Measurements from ENCODE around the gene CACNA1A.
"Not testable (repeated sequence)": the region's sequence is repeated elsewhere in the genome, so short reads cannot be mapped to it uniquely, and the experiment has no call there.

Gene CACNA1A

GRCh38 chr19:13256918-13257317 is 249.4 kb downstream of the CACNA1A start:
- no peak overlapping the region for H3K4me3 ChIP-seq (replicated peaks; ENCODE audit: low read depth, low read length)
- DNase-seq (ENCODE audit: low read depth), result no peak
- no peak for TF ChIP-seq CTCF (IDR thresholded peaks at IDR 0.05; ENCODE audit: low read length, missing control alignments)

DNA sequence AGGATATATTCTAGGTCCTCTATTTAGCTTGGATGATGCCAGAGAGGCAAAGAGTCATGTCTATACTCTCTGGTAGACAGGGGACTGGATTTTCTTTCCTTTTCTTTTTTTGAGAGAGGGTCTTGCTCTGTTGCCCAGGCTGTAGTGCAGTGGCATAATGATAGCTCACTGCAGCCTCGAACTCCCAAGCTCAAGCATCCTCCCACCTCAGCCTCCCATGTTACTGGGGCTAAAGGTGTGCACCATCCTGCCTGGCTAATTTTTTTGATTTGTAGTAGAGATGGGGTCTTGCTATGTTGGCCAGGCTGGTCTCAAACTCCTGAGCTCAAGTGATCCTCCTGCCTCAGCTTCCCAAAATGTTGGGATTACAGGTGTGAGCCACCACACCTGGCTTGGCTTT is 249.9 kb downstream of the CACNA1A start:
- DNase-seq (ENCODE audit: low read depth); H3K4me3 ChIP-seq (replicated peaks; ENCODE audit: low read depth, low read length): not testable (repeated sequence)

GRCh38 chr19:13255719-13256059 is 250.6 kb downstream of the CACNA1A start:
- no peak overlapping the region for H3K4me3 ChIP-seq (replicated peaks; ENCODE audit: low read depth, low read length)
- no peak for TF ChIP-seq CTCF (IDR thresholded peaks at IDR 0.05; ENCODE audit: low read length, missing control alignments)
- no peak for DNase-seq (ENCODE audit: low read depth)

DNA sequence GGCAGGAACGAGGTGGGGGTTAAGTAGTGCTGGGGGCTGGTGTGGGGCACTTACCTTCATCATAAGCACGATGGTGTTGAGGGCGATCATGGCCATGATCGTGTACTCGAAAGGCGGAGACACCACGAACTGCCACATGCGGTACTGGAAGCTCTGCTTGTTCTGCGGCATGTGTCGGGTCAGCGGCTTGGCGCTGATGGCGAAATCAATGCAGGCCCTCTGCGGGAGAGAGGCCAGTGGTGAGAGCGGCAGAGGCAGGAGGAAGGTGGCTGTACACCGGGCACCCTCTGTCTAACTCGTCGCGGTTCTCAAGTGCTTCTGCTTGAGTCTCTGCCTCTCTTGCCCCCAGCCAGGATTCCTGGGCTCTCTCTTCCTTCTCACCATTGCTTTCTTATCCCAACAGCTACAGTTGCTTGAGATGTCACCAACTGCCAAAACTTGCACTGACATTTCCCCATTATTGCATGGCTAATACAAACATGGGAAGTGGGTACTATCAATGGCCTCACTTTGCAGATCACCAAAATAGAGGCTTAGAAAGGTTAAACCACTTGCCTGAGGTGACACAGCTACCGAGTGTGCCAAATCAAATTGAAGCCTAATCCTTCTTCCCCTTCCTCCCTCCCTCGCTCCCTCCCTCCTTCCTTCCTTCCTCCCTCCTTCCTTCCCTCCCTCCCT is 251.1 kb downstream of the CACNA1A start:
- no peak for TF ChIP-seq CTCF (IDR thresholded peaks at IDR 0.05; ENCODE audit: low read length, missing control alignments)
- no peak overlapping the region for H3K4me3 ChIP-seq (replicated peaks; ENCODE audit: low read depth, low read length)

DNA sequence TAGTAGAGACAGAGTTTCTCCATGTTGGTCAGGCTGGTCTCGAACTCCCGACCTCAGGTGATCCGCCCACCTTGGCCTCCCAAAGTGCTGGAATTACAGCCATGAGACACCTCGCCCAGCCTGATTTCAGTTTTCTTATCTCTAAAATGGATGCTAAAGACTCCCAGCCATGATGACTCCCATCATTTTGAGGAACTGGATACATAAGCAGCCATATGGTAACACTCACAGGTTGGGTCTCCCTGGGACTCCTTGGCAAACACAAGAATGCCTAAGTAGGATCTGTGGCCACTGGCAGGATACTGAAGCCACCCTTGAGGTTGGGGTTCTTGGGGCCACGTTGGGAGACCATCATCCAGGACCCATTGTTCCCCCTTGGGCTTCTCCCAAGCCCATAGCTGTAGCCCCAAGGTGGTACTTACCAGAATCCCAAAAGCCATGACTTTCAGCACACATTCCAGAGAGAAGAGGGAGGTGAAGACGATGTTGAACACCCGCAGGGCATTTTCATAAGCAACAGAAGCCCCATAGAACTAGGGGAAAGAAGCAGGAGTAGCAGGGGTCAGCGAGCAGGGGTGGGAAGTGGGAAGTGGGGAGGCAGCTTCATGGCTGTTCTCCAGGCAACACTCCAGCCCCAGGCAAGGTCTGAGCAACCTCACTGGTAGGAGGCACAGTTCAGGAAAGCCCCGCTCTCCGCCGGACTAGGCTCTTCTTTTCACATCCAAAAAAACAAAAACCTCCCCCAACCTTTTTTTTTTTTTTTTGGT is 253.5 kb downstream of the CACNA1A start:
- DNase-seq (ENCODE audit: low read depth), result no peak
- H3K4me3 ChIP-seq (replicated peaks; ENCODE audit: low read depth, low read length), result no peak overlapping the region
- no peak for TF ChIP-seq CTCF (IDR thresholded peaks at IDR 0.05; ENCODE audit: low read length, missing control alignments)

More for the DNA sequence above, 251.1 kb downstream of the CACNA1A start:
- DNase-seq (ENCODE audit: low read depth), result no peak

DNA sequence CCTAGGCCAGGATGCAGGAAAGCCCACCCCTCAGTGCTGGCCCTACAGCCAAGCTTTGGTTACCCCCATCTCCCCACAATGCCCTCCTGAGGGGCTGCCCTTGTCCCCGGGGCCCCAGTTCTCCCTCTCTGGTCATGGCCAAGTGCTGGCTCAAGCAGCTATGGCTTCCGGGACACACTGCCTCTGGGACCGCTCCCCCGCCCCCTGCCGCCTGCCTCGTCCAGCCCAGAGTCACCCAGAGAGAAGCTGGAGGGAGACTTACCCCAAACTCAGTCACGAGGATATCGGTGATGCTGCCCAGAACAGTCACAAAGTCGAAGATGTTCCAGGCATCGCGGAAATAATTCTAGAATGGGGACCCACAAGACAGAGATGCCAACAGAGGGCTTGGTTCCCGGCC is 261.4 kb downstream of the CACNA1A start:
- no peak for DNase-seq (ENCODE audit: low read depth)
- TF ChIP-seq CTCF (IDR thresholded peaks at IDR 0.05; ENCODE audit: low read length, missing control alignments), result no peak
- H3K4me3 ChIP-seq (replicated peaks; ENCODE audit: low read depth, low read length), result no peak overlapping the region

DNA sequence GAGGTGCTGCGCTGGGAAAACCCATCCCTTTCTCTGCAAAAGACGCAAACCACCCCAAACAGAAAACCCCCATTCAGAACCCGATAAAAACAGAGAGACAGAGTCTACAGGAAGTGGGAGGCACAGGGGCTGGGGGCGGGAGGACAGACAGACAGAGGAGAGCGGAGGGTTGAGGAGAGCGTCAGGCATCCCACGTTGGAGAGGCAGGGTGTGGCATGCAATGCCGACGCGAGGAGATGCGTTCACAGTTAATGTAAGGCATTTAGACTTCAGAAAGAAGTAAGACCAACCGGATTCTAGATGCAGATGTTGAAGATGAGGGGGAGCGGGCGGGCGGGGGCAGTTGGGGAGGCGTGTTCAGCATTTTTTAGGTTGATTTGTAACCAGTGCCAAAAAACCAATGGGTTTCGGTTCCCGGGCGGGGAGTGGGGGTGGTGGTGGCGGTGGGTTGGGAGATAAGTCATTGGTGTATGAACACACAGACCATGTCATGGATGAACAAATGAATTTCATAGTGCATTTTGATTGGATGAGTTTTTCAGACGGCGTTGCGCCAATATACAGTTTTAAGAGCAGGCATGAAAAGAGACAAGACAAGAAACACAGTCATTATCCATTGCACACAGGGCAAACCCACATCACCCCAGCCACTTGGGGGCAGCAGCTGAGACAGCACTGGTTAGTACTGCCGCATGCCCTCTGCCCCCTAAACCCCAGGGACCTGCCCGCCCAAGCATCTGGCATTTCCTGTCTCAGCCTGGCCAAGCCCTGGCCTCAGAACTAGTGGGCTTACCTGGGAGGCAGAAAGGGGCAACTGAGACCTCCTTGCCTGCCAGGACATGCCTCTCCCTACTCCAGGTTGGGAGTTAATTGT is 264.8 kb downstream of the CACNA1A start:
- no peak for DNase-seq (ENCODE audit: low read depth)
- no peak for TF ChIP-seq CTCF (IDR thresholded peaks at IDR 0.05; ENCODE audit: low read length, missing control alignments)
- H3K4me3 ChIP-seq (replicated peaks; ENCODE audit: low read depth, low read length), result no peak overlapping the region
